ENCODE results near the gene ANKRD52. TPM values are rescaled to one million over a fixed set of nuclear protein-coding genes. Genes with fewer than 3 reads are reported as not detected.

Gene ANKRD52
- total and polyA plus RNA-seq, 2 of the 8 experiments (the other 6 are each of a cell fraction or from before 2014, with no cell fraction given) = 14.0 to 36.3 TPM

- DNase-seq (ENCODE audit: low read depth in 1 of 2, low spot score in 2 of 2) (no peak), FAIRE-seq (no peak)
- H3K18ac ChIP-seq (ENCODE audit: extremely low read depth, low read length) = no peak overlapping the region
- H4K20me1 ChIP-seq (replicated peaks in 1 of 2; ENCODE audit: control insufficient read depth in 1 of 2, insufficient read depth in 2 of 2, low read length in 2 of 2) = peaks cover 0 to 3% of the 10 kb centered on the region in 2 experiments
- no peaks in the 10 kb centered on the region for H3K79me1 ChIP-seq (ENCODE audit: low read depth, low read length)
- no peak overlapping the region for H3K4ac ChIP-seq (replicated peaks; ENCODE audit: insufficient read length, low read depth, low read length)
- H2AFZ ChIP-seq (ENCODE audit: low read length) = no peak overlapping the region
- no peak overlapping the region for H3K4me2 ChIP-seq (ENCODE audit: insufficient read depth in 1 of 2, low read depth in 2 of 2, low read length in 2 of 2)
- H2BK12ac ChIP-seq (ENCODE audit: low read depth, low read length) = no peak overlapping the region
- H3K27ac ChIP-seq (ENCODE audit: low read depth, low read length) = no peak overlapping the region
- H3K9me3 ChIP-seq (ENCODE audit: insufficient read depth in 2 of 2, low read depth in 1 of 2, low read length in 1 of 2) = no peaks in the 10 kb centered on the region
- H2BK15ac ChIP-seq (ENCODE audit: low read length) = no peak overlapping the region
- H3K23ac ChIP-seq (ENCODE audit: insufficient read length) = no peak overlapping the region
- no peaks in the 10 kb centered on the region for H3K4me1 ChIP-seq (replicated peaks in 1 of 4; ENCODE audit: control insufficient read depth in 3 of 4, insufficient read depth in 4 of 4, low read length in 3 of 4)
- H3K36me3 ChIP-seq (ENCODE audit: control insufficient read depth in 2 of 4, insufficient read depth in 4 of 4, low read length in 3 of 4) = peaks cover 23 to 74% (median 55%) of the 10 kb centered on the region in 4 experiments
- no peak overlapping the region for H4K8ac ChIP-seq (ENCODE audit: extremely low read depth, insufficient read depth, low read length)
- WGBS, 2 experiments (ENCODE audit: extremely low coverage in 1 of 2, insufficient coverage in 1 of 2, insufficient read length in 1 of 2, insufficient replicate concordance in 2 of 2, low coverage in 1 of 2, low lambda C conversion rate in 2 of 2, missing lambda C conversion rate in 1 of 2) = 96% methylated on average over 13 of the region's 14 CpGs; no CpG with 5 or more reads in 1 of the 2 experiments
- no peak overlapping the region for H3K14ac ChIP-seq (ENCODE audit: insufficient read length)
- H2BK5ac ChIP-seq (ENCODE audit: low read depth, low read length) = no peak overlapping the region
- H2AK5ac ChIP-seq (ENCODE audit: low read depth, low read length) = no peak overlapping the region
- no peak overlapping the region for H3K9ac ChIP-seq (replicated peaks in 1 of 4; ENCODE audit: extremely low read depth in 1 of 4, low read depth in 3 of 4, low read length in 3 of 4)
- H3K4me3 ChIP-seq (ENCODE audit: extremely low read depth in 1 of 4, insufficient read depth in 2 of 4, low read depth in 3 of 4, low read length in 4 of 4) = no peak overlapping the region
- H3K23me2 ChIP-seq (ENCODE audit: low read depth, low read length) = no peaks in the 10 kb centered on the region
- no peak overlapping the region for H2BK120ac ChIP-seq (replicated peaks; ENCODE audit: low read depth, low read length)
- H4K91ac ChIP-seq (replicated peaks; ENCODE audit: insufficient read length, low read length) = no peak overlapping the region
- H3K27me3 ChIP-seq (replicated peaks in 1 of 4; ENCODE audit: control insufficient read depth in 3 of 4, extremely low read depth in 1 of 4, insufficient read depth in 3 of 4, low read length in 3 of 4) = no peaks in the 10 kb centered on the region
- CTCF ChIA-PET (ENCODE audit: partially characterized antibody) = interaction anchor here (1.3 to 4.5 kb wide), 2 partner anchors 11 to 13 kb away, joined by 3 to 33 read pairs; partner anchors contain the start of gene ANKRD52
- no peak overlapping the region for H4K5ac ChIP-seq (ENCODE audit: insufficient read length, low read depth, low read length)
- H3K56ac ChIP-seq (replicated peaks; ENCODE audit: insufficient read length, low read depth, low read length) = no peak overlapping the region
- POLR2A ChIA-PET (ENCODE audit: partially characterized antibody) = interaction anchor here (1.0 to 5.6 kb wide), 4 partner anchors 9 to 13 kb away, joined by 3 to 21 read pairs (median 6); partner anchors contain the start of gene ANKRD52
- no peaks in the 10 kb centered on the region for H3K79me2 ChIP-seq (ENCODE audit: control insufficient read depth in 1 of 2, insufficient read depth in 2 of 2, low read length in 2 of 2)
- H2BK20ac ChIP-seq (ENCODE audit: low read length) = no peak overlapping the region
- TF ChIP-seq SIN3A (conservative IDR thresholded peaks at IDR 0.05 in 1 of 2, IDR thresholded peaks at IDR 0.05 in 1 of 2; ENCODE audit: low read depth in 1 of 2, low read length in 2 of 2) = no peak
- no peak for TF ChIP-seq POLR2AphosphoS5 (IDR thresholded peaks at IDR 0.05; ENCODE audit: low read depth, low read length)
- no peak for TF ChIP-seq CHD1 (IDR thresholded peaks at IDR 0.05; ENCODE audit: low read depth, low read length)
- TF ChIP-seq HDAC6 (IDR thresholded peaks at IDR 0.05; ENCODE audit: low read depth, low read length) = no peak
- no peak for TF ChIP-seq KDM1A (IDR thresholded peaks at IDR 0.05; ENCODE audit: borderline replicate concordance, low read length)
These were observed 13.7 kb downstream of the ANKRD52 start for GRCh38 chr12:56244494-56244893.

Data from H1 (cell line).